ENCODE measurements around the gene PIAS3. TPM values are rescaled to one million over a fixed set of nuclear protein-coding genes. Genes with fewer than 3 reads are reported as not detected.
"Not testable (repeated sequence)": the region's sequence is repeated elsewhere in the genome, so short reads cannot be mapped to it uniquely, and the experiment has no call there.

PIAS3 gene
- total RNA-seq, 1 experiment from 2014 or later, result 16.3 TPM

DNA sequence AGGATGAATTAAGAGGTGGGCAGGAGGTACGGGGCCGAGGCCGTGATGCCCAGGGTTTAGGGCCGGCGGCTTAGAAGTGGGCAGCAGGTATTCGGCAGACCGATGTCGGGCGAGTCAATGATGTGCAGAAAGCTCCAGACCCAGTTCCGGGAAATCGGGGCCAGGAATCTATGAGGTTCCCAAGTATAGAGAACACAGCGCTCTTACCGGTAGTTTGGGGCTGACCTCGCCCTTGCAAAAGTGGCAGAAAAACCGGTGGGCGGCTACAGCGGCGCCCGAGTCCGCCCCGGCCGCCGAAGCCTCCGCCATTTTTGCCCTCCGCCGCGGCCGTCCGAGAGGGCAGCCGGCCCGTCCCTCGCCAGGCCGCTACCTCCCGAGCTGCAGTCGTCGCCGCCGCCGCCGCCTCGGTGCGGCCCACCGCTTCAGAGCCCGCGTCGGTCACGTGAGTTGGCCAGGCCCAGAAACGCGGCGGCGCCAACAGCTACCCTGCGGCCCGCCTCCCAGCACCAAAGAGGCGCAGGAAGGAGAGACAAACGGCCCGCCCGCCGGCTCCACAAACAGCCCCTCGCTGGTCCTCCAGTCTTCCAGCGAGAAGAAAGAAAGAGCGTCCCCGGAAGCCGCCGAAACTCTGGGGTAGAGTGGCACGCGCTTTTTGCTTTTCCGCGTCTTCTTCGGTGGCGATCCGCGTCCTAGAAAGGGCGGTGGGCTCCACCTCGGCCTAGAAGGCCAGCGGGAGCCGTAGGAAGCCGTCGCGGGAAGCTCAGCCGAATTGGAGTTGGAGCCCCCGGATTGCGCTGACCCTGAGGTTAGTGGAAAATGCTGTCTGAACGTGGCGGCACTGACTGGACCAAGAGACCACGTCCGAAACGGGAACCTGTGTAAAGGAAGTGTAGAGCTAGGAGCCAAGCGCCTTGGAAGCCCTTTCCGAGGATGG is 35.0 kb downstream of the PIAS3 start, which contains the start of the genes POLR3C and RNF115:
TSS of gene POLR3C (plus strand) at position 636 of the 934 bp plus-strand sequence. CDS start 1,577 bp downstream, outside the sequence.
TSS of gene RNF115 (minus strand) at position 531 of the 934 bp plus-strand sequence. CDS start at position 309, 222 bp downstream.
- DNase-seq (ENCODE audit: low read depth), result peak; percentile 94

GRCh38 chr1:145822779-145823331 is 36.0 kb downstream of the PIAS3 start:
- DNase-seq (ENCODE audit: low read depth), result not testable (repeated sequence)

DNA sequence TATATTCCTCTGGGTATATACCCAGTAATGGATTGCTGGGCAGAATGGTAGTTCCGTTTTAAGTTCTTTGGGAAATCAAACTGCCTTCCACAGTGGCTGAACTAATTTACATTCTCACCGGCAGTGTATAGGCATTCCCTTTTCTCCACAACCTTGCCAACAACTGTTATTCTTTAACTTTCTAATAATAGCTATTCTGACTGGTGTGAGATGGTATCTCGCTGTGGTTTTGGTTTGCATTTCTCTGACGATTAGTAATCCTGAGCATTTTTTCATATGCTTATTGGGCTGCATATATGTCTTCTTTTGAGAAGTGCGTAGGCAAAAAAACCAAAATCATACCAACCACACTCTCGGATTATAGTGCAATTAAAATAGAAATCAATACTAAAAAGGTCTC is 40.8 kb downstream of the PIAS3 start:
- peak; percentile 72 for DNase-seq (ENCODE audit: low read depth)

- not testable (repeated sequence) for DNase-seq (ENCODE audit: low read depth)
Observed at GRCh38 chr1:145812977-145813810, 45.7 kb downstream of the PIAS3 start.

DNA sequence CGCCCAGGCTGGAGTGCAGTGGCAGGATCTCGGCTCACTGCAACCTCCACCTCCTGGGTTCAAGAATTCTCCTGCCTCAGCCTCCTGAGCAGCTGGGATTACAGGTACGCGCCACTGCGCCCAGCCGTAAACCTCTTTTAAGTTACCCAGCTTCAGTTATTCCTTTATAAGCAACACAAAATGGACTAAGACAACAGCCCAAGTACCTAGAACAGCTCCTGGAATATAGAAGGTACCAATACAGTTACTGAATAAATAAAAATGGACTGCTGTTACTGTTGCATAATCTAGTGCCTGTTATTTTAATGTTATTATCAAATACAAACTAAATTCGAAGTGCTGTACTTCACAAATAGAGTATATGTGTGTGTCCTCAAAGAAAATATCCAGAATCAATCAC is 52.0 kb downstream of the PIAS3 start:
- no peak for DNase-seq (ENCODE audit: low read depth)

GRCh38 chr1:145806408-145806807 is 52.5 kb downstream of the PIAS3 start:
- no peak for DNase-seq (ENCODE audit: low read depth)

DNA sequence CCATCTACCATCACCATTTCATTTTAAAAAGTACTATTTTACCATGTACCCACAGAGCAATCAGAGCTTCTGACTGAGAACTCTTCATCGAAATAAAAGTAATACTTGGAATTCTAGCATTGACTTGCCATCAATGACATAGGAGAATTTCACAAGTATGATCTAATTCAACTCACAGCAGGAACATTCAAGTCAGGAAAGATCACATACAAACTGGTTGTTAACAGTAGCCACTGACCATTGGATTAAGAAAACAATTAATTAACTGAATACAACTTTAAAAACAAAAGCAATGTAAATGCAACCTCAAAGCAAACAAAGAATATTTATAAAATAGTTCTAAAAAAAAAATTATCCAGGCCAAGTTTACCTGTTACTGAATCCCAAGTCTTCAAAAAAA is 53.8 kb downstream of the PIAS3 start:
- DNase-seq (ENCODE audit: low read depth), result no peak

- DNase-seq (ENCODE audit: low read depth), result no peak
Observed at GRCh38 chr1:145804235-145805045, 54.4 kb downstream of the PIAS3 start.

- no peak for DNase-seq (ENCODE audit: low read depth)
Observed at GRCh38 chr1:145799806-145800205, 59.1 kb downstream of the PIAS3 start.

Other genes with a start within 250 kb of the PIAS3 start
- gene PDZK1, start 151.7 kb downstream of the PIAS3 start, total RNA-seq (2014; rRNA removed; shearing (Covaris generic)), result 5.3 and 6.1 TPM in 2 replicates
- gene CD160, start 139.6 kb downstream of the PIAS3 start, total RNA-seq (2014; rRNA removed; shearing (Covaris generic)), result not detected in 2 replicates
- 9.6 and 10.2 TPM in 2 replicates for gene RNF115, start 35.0 kb downstream of the PIAS3 start, total RNA-seq (2014; rRNA removed; shearing (Covaris generic))
- 33.9 and 37.2 TPM in 2 replicates for gene POLR3C, start 34.9 kb downstream of the PIAS3 start, total RNA-seq (2014; rRNA removed; shearing (Covaris generic))
- gene NUDT17, start 13.5 kb downstream of the PIAS3 start, total RNA-seq (2014; rRNA removed; shearing (Covaris generic)), result 4.3 and 5.7 TPM in 2 replicates
- gene ANKRD35, start 26.8 kb upstream of the PIAS3 start, total RNA-seq (2014; rRNA removed; shearing (Covaris generic)), result 0.12 TPM in 1 of 2 replicates, not detected in the other
- 0.78 and 1.6 TPM in 2 replicates for gene ITGA10, start 51.0 kb upstream of the PIAS3 start, total RNA-seq (2014; rRNA removed; shearing (Covaris generic))
- gene PEX11B, start 59.6 kb upstream of the PIAS3 start, total RNA-seq (2014; rRNA removed; shearing (Covaris generic)), result 20.1 and 22.8 TPM in 2 replicates
- 173 and 182 TPM in 2 replicates for gene RBM8A, start 68.4 kb upstream of the PIAS3 start, total RNA-seq (2014; rRNA removed; shearing (Covaris generic))
- gene LIX1L, start 98.9 kb upstream of the PIAS3 start, total RNA-seq (2014; rRNA removed; shearing (Covaris generic)), result 29.7 and 31.3 TPM in 2 replicates
- gene ANKRD34A, start 105.5 kb upstream of the PIAS3 start, total RNA-seq (2014; rRNA removed; shearing (Covaris generic)), result 1.3 and 2.0 TPM in 2 replicates
- gene POLR3GL, start 105.6 kb upstream of the PIAS3 start, total RNA-seq (2014; rRNA removed; shearing (Covaris generic)), result 16.5 and 17.1 TPM in 2 replicates
- gene TXNIP, start 137.5 kb upstream of the PIAS3 start, total RNA-seq (2014; rRNA removed; shearing (Covaris generic)), result 18.0 and 21.3 TPM in 2 replicates
- gene HJV, start 162.7 kb upstream of the PIAS3 start, total RNA-seq (2014; rRNA removed; shearing (Covaris generic)), result 0.12 TPM in 1 of 2 replicates, not detected in the other

All from RPMI7951 (cell line).